HCT116 (cell line): ENCODE data around the gene MCC. TPM values are rescaled to one million over a fixed set of nuclear protein-coding genes. Genes with fewer than 3 reads are reported as not detected.

Experiments used
- ATAC-seq: fragments of 200-7000 bp; cut with Tn5 transposase; 2 replicates; pipeline ENCODE4 v1.9.1; 2020; ENCODE audit warnings: mild to moderate bottlenecking, moderate library complexity
- BruUV-seq: library from RNA; stranded (reverse); fragments of 400-500 nt; replicated peaks from 2 replicates; lab custom pipeline; 2021; lab: Mats Ljungman, UMichigan
- CTCF ChIA-PET: fragments of 300-600 bp; sonication (Branson Sonifier 250); formaldehyde crosslinking; loops from one replicate; lab custom pipeline; 2021; ENCODE audit warnings: antibody characterized with exemption; lab: Charles Lee
- POLR2A ChIA-PET: fragments of 300-600, 350-600 bp; sonication (Branson Sonifier 250); formaldehyde crosslinking; loops from one replicate; lab custom pipeline; 2021; ENCODE audit warnings: antibody characterized with exemption; lab: Charles Lee
- RAD21 ChIA-PET, 2 experiments: fragments of 300-600 bp; sonication (Branson Sonifier 250); formaldehyde crosslinking; loops; one replicate each; lab custom pipeline; 2023; ENCODE audit warnings: low total read pairs in 2 of 2; ENCODE audit not compliant: uncharacterized antibody in 2 of 2, unreplicated experiment in 2 of 2, low non-redundant PET in 1 of 2; lab: Charles Lee
- DNase-seq: peaks from one replicate; pipeline ENCODE4 v3.0.0-alpha.2; 2010; ENCODE audit warnings: low read depth, low spot score
- H2AFZ ChIP-seq: fragments of 200-600 bp; shearing (Covaris generic), sonication (generic); 2 replicates; pipeline ENCODE4 v1.6.1; 2017; ENCODE audit warnings: low read depth, mixed run types, mixed read lengths, antibody characterized with exemption, low read length; ENCODE audit not compliant: poor library complexity, severe bottlenecking
- H3K27ac ChIP-seq: 2 replicates; pipeline ENCODE4 v1.5.1; 2012; ENCODE audit warnings: low read depth, low read length
- H3K27me3 ChIP-seq: fragments of 200-600 bp; sonication (generic); 2 replicates; pipeline ENCODE4 v1.6.1; 2016; ENCODE audit warnings: mixed run types, low read length, mixed read lengths; ENCODE audit not compliant: insufficient read depth
- H3K36me3 ChIP-seq, 2 experiments: fragments of 200-500 bp in 1 of 2; fragments of 200-600 bp in 1 of 2; sonication (Bioruptor generic) in 1 of 2; sonication (generic) in 1 of 2; 2 replicates each; pipeline versions ENCODE4 v1.5.1 to v1.6.1; 2014 to 2016; ENCODE audit warnings: low read length in 2 of 2, inconsistent platforms in 1 of 2, mixed read lengths in 1 of 2, mixed run types in 1 of 2; ENCODE audit not compliant: insufficient read depth in 2 of 2, control insufficient read depth in 1 of 2
- H3K4me1 ChIP-seq, 2 experiments: fragments of 200-600 bp in 1 of 2; sonication (generic) in 1 of 2; 2 replicates each; pipeline versions ENCODE4 v1.5.1 to v1.6.1; 2012 to 2017; ENCODE audit warnings: low read length in 2 of 2, inconsistent platforms in 1 of 2, mild to moderate bottlenecking in 1 of 2, mixed read lengths in 1 of 2, mixed run types in 1 of 2, moderate library complexity in 1 of 2; ENCODE audit not compliant: insufficient read depth in 2 of 2, control insufficient read depth in 1 of 2
- H3K4me2 ChIP-seq: fragments of 200-600 bp; sonication (generic); 2 replicates; pipeline ENCODE4 v1.6.1; 2017; ENCODE audit warnings: mixed run types, low read length, mixed read lengths
- H3K4me3 ChIP-seq, 2 experiments: fragments of 200-600 bp in 1 of 2; sonication (generic) in 1 of 2; replicated peaks in 1 of 2; 2 replicates each; pipeline ENCODE4 v1.5.1; 2011 to 2016; ENCODE audit warnings: low read length in 2 of 2, control low read depth in 1 of 2, low read depth in 1 of 2, mild to moderate bottlenecking in 1 of 2, mixed read lengths in 1 of 2, mixed run types in 1 of 2
- H3K79me2 ChIP-seq: fragments of 200-600 bp; sonication (generic); 2 replicates; pipeline ENCODE4 v1.6.1; 2017; ENCODE audit warnings: mild to moderate bottlenecking, mixed run types, low read length, moderate library complexity, mixed read lengths; ENCODE audit not compliant: insufficient read depth
- H3K9ac ChIP-seq: fragments of 200-600 bp; sonication (generic); 2 replicates; pipeline ENCODE4 v1.6.1; 2016; ENCODE audit warnings: low read length, mixed read lengths
- H3K9me2 ChIP-seq: fragments of 200-600 bp; sonication (generic), shearing (Covaris generic); 2 replicates; pipeline ENCODE4 v1.6.1; 2017; ENCODE audit warnings: mixed run types, mild to moderate bottlenecking, moderate library complexity; ENCODE audit not compliant: insufficient read depth
- H3K9me3 ChIP-seq, 2 experiments: fragments of 200-500 bp in 1 of 2; fragments of 200-600 bp in 1 of 2; sonication (Bioruptor generic) in 1 of 2; sonication (generic) in 1 of 2; 2 replicates each; pipeline ENCODE4 v1.6.1; 2014 to 2017; ENCODE audit warnings: low read length in 2 of 2, mixed read lengths in 2 of 2, inconsistent platforms in 1 of 2, low read depth in 1 of 2, mild to moderate bottlenecking in 1 of 2, mixed run types in 1 of 2, moderate library complexity in 1 of 2; ENCODE audit not compliant: control insufficient read depth in 1 of 2, insufficient read depth in 1 of 2
- H4K20me1 ChIP-seq: fragments of 200-600 bp; sonication (generic), shearing (Covaris generic); 2 replicates; pipeline ENCODE4 v1.6.1; 2017; ENCODE audit warnings: mixed run types, mild to moderate bottlenecking, moderate library complexity; ENCODE audit not compliant: insufficient read depth
- EGR1 ChIP-seq: IDR thresholded peaks from 2 replicates; pipeline ENCODE4 v1.6.1; 2012; ENCODE audit warnings: low read depth
- ELF1 ChIP-seq: IDR thresholded peaks from 2 replicates; pipeline ENCODE4 v1.6.1; 2012; ENCODE audit warnings: low read depth, borderline replicate concordance
- EZH2 ChIP-seq: fragments of 200-600 bp; sonication (generic); IDR thresholded peaks from 2 replicates; pipeline ENCODE4 v1.6.1; 2017; ENCODE audit warnings: antibody characterized with exemption, mixed run types
- EZH2phosphoT487 ChIP-seq: fragments of 200-600 bp; IDR thresholded peaks from 2 replicates; pipeline ENCODE4 v1.6.1; 2018; ENCODE audit warnings: antibody characterized with exemption, borderline replicate concordance
- POLR2AphosphoS5 ChIP-seq: IDR thresholded peaks from 2 replicates; pipeline ENCODE4 v1.6.1; 2011; ENCODE audit warnings: mild to moderate bottlenecking, low read depth, low read length, moderate library complexity
- RAD21 ChIP-seq: IDR thresholded peaks from 2 replicates; pipeline ENCODE4 v1.6.1; 2012; ENCODE audit warnings: low read depth, mild to moderate bottlenecking
- SP1 ChIP-seq: IDR thresholded peaks from 2 replicates; pipeline ENCODE4 v1.6.1; 2012; ENCODE audit warnings: low read depth
- SRF ChIP-seq: IDR thresholded peaks from 2 replicates; pipeline ENCODE4 v1.6.1; 2012; ENCODE audit warnings: low read depth
- ZBTB33 ChIP-seq: IDR thresholded peaks from 2 replicates; pipeline ENCODE4 v1.6.1; 2011; ENCODE audit warnings: mild to moderate bottlenecking, low read length, moderate library complexity; ENCODE audit not compliant: insufficient replicate concordance; ENCODE audit errors: extremely low read depth
- ZFX ChIP-seq: fragments of 450-650 bp; IDR thresholded peaks from 2 replicates; pipeline ENCODE4 v1.6.1; 2017
- ZNF274 ChIP-seq: fragments of 200-500 bp; sonication (Bioruptor generic); IDR thresholded peaks from 2 replicates; pipeline ENCODE4 v1.6.1; 2014; ENCODE audit warnings: mild to moderate bottlenecking, low read depth, low read length, inconsistent platforms
- intact Hi-C: fragments of 100-400 bp; cut with micrococcal nuclease; formaldehyde crosslinking; loops from 2 replicates; pipeline ENCODE4 v1.10.0; 2022
- total RNA-seq: library from RNA; stranded (reverse); gene quantifications from one replicate; pipeline ENCODE4 v1.2.1, GENCODE V29; 2021; ENCODE audit not compliant: unreplicated experiment
- TF ChIP-seq, protein P1 (sequence below): IDR thresholded peaks from 2 replicates; pipeline ENCODE4 v1.6.1; 2012

MCC gene
- total RNA-seq, 1 experiment from 2014 or later, result 20.1 TPM

DNA sequence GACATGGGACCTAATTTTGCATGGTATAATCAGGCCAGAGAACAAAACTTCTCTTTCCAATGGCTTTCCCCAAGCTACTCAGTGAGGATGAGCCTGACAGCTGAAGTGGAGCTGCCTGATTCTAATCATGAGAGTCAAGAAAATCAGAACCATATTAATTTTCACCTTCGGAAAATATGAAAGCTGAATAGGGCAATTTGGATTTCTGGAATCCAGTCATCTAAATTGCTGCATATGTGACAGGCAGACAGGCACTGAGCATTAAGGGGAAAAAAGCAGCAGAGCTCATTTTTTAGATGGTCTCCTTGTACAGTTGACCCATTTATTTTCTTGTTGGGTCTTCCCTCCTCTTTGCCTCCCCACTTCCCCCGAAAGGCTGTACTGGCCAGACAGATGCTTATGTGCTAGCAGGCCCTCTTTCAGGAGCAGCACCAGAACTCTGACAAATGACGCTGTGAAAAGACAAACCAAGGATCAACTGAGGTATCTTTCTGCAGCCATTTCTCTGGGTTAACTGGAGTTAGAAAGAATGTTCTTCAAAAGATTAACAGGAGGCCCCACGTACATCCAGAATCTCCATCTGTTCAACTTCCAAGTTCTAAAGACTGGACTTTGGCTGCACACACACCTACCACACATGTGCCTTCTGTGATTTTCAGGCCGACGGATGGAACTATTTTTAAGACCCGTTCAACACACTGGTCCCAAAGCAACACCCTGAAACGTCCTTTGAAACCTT, 336.4 kb downstream of the MCC start:
- H3K9me2 ChIP-seq, result no peaks in the 10 kb centered on the region
- H3K9me3 ChIP-seq, result no peaks in the 10 kb centered on the region
- no peak for DNase-seq
- POLR2A ChIA-PET, result no interaction called here
- no peaks in the 10 kb centered on the region for H3K27me3 ChIP-seq
- no TSS peak for BruUV-seq
- no peak overlapping the region for H3K27ac ChIP-seq
- TF ChIP-seq ZFX, result no peak
- no peak for TF ChIP-seq EZH2phosphoT487
- TF ChIP-seq SRF, result no peak
- no peak for TF ChIP-seq RAD21
- TF ChIP-seq, protein P1, sequence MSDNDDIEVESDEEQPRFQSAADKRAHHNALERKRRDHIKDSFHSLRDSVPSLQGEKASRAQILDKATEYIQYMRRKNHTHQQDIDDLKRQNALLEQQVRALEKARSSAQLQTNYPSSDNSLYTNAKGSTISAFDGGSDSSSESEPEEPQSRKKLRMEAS, result no peak
- TF ChIP-seq, all 23 proteins: peak for 0
- H3K4me1 ChIP-seq, result peaks cover 0 to 4% of the 10 kb centered on the region in 2 experiments; a peak in 1 of 4 replicates
- no peaks in the 10 kb centered on the region for H4K20me1 ChIP-seq
- no peak overlapping the region for H3K4me2 ChIP-seq
- no peak overlapping the region for H3K9ac ChIP-seq
- H3K36me3 ChIP-seq, result no peaks in the 10 kb centered on the region
- CTCF ChIA-PET, result no interaction called here
- RAD21 ChIA-PET, result no interaction called here
- no peak overlapping the region for H3K4me3 ChIP-seq
- no peak for ATAC-seq
- intact Hi-C loops, result no loop called here
- H3K79me2 ChIP-seq, result 0 out of 2 replicates have a peak, but pooled peaks cover 4% of the 10 kb centered on the region
- H2AFZ ChIP-seq, result no peak overlapping the region

DNA sequence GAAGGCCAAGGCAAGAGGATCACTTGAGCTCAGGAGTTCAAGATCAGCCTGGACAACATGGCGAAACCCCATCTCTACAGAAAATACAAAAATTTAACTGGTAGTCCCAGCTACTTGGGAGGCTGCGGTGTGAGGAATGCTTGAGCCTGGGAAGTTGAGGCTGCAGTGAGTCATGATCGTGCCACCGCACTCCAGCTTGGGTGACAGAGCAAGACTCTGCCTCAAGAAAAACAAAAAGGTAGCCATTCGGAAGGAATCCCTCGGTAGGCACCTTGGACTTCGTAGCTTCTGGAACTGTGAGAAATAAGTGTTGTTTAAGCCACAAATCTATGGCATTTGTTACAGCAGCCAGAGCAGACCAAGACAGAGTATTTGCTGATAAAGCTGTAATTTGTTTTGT, 337.4 kb downstream of the MCC start:
- ChIA-PET CTCF (no interaction called here), RAD21 (no interaction called here)
- no TSS peak for BruUV-seq

More for the DNA sequence above, 337.4 kb downstream of the MCC start:
- Histone ChIP-seq H3K79me2 (0 out of 2 replicates have a peak, but pooled peaks cover 4% of the 10 kb centered on the region), H3K4me1 (peaks cover 0 to 4% of the 10 kb centered on the region in 2 experiments; a peak in 1 of 4 replicates), H3K9me2 (no peaks in the 10 kb centered on the region), H3K27me3 (no peaks in the 10 kb centered on the region), H3K36me3 (no peaks in the 10 kb centered on the region), H3K4me3 (no peak overlapping the region), H2AFZ (no peak overlapping the region), H3K9me3 (no peaks in the 10 kb centered on the region), H3K9ac (no peak overlapping the region), H4K20me1 (no peaks in the 10 kb centered on the region), H3K27ac (no peak overlapping the region), H3K4me2 (no peak overlapping the region)
- no peak for DNase-seq
- TF ChIP-seq RAD21 (no peak), ELF1 (no peak), ZFX (no peak), SP1 (no peak), EZH2 (no peak), ZBTB33 (no peak), POLR2AphosphoS5 (no peak), EGR1 (no peak), ZNF274 (no peak), EZH2phosphoT487 (no peak)
- no peak for ATAC-seq
- intact Hi-C loops, result no loop called here
- POLR2A ChIA-PET, result no interaction called here
